Measurements from ENCODE around the gene AKAP12.
"Not testable (repeated sequence)": the region's sequence is repeated elsewhere in the genome, so short reads cannot be mapped to it uniquely, and the experiment has no call there.

AKAP12 gene

DNA sequence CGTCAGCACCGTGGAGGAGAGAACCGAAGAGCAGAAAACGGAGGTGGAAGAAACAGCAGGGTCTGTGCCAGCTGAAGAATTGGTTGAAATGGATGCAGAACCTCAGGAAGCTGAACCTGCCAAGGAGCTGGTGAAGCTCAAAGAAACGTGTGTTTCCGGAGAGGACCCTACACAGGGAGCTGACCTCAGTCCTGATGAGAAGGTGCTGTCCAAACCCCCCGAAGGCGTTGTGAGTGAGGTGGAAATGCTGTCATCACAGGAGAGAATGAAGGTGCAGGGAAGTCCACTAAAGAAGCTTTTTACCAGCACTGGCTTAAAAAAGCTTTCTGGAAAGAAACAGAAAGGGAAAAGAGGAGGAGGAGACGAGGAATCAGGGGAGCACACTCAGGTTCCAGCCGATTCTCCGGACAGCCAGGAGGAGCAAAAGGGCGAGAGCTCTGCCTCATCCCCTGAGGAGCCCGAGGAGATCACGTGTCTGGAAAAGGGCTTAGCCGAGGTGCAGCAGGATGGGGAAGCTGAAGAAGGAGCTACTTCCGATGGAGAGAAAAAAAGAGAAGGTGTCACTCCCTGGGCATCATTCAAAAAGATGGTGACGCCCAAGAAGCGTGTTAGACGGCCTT, 110.0 kb downstream of the AKAP12 start:
- Histone ChIP-seq H3K27me3 (ENCODE audit: insufficient read depth, insufficient read length) (no peaks in the 10 kb centered on the region), H3K4me1 (ENCODE audit: insufficient read depth, insufficient read length) (no peaks in the 10 kb centered on the region), H3K4me3 (ENCODE audit: insufficient read length, low read depth) (no peak overlapping the region), H3K9me3 (ENCODE audit: insufficient read depth, low read length) (no peaks in the 10 kb centered on the region), H3K36me3 (ENCODE audit: insufficient read depth, insufficient read length, low read length) (peaks cover 42% of the 10 kb centered on the region), H3K9ac (ENCODE audit: insufficient read length, low read depth) (no peak overlapping the region)
- TF ChIP-seq ZNF274 (IDR thresholded peaks at IDR 0.05; ENCODE audit: low read depth, low read length) = no peak
- DNase-seq (ENCODE audit: low read depth, low spot score) = no peak

DNA sequence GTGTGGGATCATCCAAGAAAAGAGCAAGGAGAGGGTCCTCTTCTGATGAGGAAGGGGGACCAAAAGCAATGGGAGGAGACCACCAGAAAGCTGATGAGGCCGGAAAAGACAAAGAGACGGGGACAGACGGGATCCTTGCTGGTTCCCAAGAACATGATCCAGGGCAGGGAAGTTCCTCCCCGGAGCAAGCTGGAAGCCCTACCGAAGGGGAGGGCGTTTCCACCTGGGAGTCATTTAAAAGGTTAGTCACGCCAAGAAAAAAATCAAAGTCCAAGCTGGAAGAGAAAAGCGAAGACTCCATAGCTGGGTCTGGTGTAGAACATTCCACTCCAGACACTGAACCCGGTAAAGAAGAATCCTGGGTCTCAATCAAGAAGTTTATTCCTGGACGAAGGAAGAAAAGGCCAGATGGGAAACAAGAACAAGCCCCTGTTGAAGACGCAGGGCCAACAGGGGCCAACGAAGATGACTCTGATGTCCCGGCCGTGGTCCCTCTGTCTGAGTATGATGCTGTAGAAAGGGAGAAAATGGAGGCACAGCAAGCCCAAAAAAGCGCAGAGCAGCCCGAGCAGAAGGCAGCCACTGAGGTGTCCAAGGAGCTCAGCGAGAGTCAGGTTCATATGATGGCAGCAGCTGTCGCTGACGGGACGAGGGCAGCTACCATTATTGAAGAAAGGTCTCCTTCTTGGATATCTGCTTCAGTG, 110.8 kb downstream of the AKAP12 start:
- no peak for DNase-seq (ENCODE audit: low read depth, low spot score)
- H3K4me3 ChIP-seq (ENCODE audit: insufficient read length, low read depth) = no peak overlapping the region
- no peaks in the 10 kb centered on the region for H3K4me1 ChIP-seq (ENCODE audit: insufficient read depth, insufficient read length)
- no peak for TF ChIP-seq ZNF274 (IDR thresholded peaks at IDR 0.05; ENCODE audit: low read depth, low read length)
- TF ChIP-seq SUZ12 (IDR thresholded peaks at IDR 0.05; ENCODE audit: extremely low read depth, insufficient read depth, insufficient read length) = no peak
- TF ChIP-seq YY1 (IDR thresholded peaks at IDR 0.05; ENCODE audit: insufficient read depth, insufficient read length) = no peak
- H3K9me3 ChIP-seq (ENCODE audit: insufficient read depth, low read length) = no peaks in the 10 kb centered on the region
- H3K9ac ChIP-seq (ENCODE audit: insufficient read length, low read depth) = no peak overlapping the region
- peaks cover 44% of the 10 kb centered on the region for H3K36me3 ChIP-seq (ENCODE audit: insufficient read depth, insufficient read length, low read length)
- no peaks in the 10 kb centered on the region for H3K27me3 ChIP-seq (ENCODE audit: insufficient read depth, insufficient read length)

DNA sequence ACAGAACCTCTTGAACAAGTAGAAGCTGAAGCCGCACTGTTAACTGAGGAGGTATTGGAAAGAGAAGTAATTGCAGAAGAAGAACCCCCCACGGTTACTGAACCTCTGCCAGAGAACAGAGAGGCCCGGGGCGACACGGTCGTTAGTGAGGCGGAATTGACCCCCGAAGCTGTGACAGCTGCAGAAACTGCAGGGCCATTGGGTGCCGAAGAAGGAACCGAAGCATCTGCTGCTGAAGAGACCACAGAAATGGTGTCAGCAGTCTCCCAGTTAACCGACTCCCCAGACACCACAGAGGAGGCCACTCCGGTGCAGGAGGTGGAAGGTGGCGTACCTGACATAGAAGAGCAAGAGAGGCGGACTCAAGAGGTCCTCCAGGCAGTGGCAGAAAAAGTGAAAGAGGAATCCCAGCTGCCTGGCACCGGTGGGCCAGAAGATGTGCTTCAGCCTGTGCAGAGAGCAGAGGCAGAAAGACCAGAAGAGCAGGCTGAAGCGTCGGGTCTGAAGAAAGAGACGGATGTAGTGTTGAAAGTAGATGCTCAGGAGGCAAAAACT, 111.5 kb downstream of the AKAP12 start:
- Histone ChIP-seq H3K36me3 (ENCODE audit: insufficient read depth, insufficient read length, low read length) (peaks cover 46% of the 10 kb centered on the region), H3K4me1 (ENCODE audit: insufficient read depth, insufficient read length) (no peaks in the 10 kb centered on the region), H3K27me3 (ENCODE audit: insufficient read depth, insufficient read length) (no peaks in the 10 kb centered on the region), H3K9ac (ENCODE audit: insufficient read length, low read depth) (no peak overlapping the region), H3K4me3 (ENCODE audit: insufficient read length, low read depth) (no peak overlapping the region), H3K9me3 (ENCODE audit: insufficient read depth, low read length) (no peaks in the 10 kb centered on the region)
- TF ChIP-seq YY1 (IDR thresholded peaks at IDR 0.05; ENCODE audit: insufficient read depth, insufficient read length) (no peak), SUZ12 (IDR thresholded peaks at IDR 0.05; ENCODE audit: extremely low read depth, insufficient read depth, insufficient read length) (no peak), ZNF274 (IDR thresholded peaks at IDR 0.05; ENCODE audit: low read depth, low read length) (no peak)
- DNase-seq (ENCODE audit: low read depth, low spot score) = no peak

DNA sequence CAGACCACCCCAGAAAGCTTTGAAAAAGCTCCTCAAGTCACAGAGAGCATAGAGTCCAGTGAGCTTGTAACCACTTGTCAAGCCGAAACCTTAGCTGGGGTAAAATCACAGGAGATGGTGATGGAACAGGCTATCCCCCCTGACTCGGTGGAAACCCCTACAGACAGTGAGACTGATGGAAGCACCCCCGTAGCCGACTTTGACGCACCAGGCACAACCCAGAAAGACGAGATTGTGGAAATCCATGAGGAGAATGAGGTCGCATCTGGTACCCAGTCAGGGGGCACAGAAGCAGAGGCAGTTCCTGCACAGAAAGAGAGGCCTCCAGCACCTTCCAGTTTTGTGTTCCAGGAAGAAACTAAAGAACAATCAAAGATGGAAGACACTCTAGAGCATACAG, 112.0 kb downstream of the AKAP12 start:
- Histone ChIP-seq H3K9ac (ENCODE audit: insufficient read length, low read depth) (no peak overlapping the region), H3K9me3 (ENCODE audit: insufficient read depth, low read length) (no peaks in the 10 kb centered on the region), H3K4me3 (ENCODE audit: insufficient read length, low read depth) (no peak overlapping the region), H3K36me3 (ENCODE audit: insufficient read depth, insufficient read length, low read length) (peaks cover 46% of the 10 kb centered on the region), H3K4me1 (ENCODE audit: insufficient read depth, insufficient read length) (no peaks in the 10 kb centered on the region), H3K27me3 (ENCODE audit: insufficient read depth, insufficient read length) (no peaks in the 10 kb centered on the region)
- DNase-seq (ENCODE audit: low read depth, low spot score) = no peak
- no peak for TF ChIP-seq SUZ12 (IDR thresholded peaks at IDR 0.05; ENCODE audit: extremely low read depth, insufficient read depth, insufficient read length)
- no peak for TF ChIP-seq ZNF274 (IDR thresholded peaks at IDR 0.05; ENCODE audit: low read depth, low read length)
- TF ChIP-seq YY1 (IDR thresholded peaks at IDR 0.05; ENCODE audit: insufficient read depth, insufficient read length) = no peak

DNA sequence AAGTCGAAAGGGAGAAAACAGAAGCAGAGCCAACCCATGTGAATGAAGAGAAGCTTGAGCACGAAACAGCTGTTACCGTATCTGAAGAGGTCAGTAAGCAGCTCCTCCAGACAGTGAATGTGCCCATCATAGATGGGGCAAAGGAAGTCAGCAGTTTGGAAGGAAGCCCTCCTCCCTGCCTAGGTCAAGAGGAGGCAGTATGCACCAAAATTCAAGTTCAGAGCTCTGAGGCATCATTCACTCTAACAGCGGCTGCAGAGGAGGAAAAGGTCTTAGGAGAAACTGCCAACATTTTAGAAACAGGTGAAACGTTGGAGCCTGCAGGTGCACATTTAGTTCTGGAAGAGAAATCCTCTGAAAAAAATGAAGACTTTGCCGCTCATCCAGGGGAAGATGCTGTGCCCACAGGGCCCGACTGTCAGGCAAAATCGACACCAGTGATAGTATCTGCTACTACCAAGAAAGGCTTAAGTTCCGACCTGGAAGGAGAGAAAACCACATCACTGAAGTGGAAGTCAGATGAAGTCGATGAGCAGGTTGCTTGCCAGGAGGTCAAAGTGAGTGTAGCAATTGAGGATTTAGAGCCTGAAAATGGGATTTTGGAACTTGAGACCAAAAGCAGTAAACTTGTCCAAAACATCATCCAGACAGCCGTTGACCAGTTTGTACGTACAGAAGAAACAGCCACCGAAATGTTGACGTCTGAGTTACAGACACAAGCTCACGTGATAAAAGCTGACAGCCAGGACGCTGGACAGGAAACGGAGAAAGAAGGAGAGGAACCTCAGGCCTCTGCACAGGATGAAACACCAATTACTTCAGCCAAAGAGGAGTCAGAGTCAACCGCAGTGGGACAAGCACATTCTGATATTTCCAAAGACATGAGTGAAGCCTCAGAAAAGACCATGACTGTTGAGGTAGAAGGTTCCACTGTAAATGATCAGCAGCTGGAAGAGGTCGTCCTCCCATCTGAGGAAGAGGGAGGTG, 112.9 kb downstream of the AKAP12 start:
- Histone ChIP-seq H3K27me3 (ENCODE audit: insufficient read depth, insufficient read length) (no peaks in the 10 kb centered on the region), H3K36me3 (ENCODE audit: insufficient read depth, insufficient read length, low read length) (peaks cover 46% of the 10 kb centered on the region), H3K4me1 (ENCODE audit: insufficient read depth, insufficient read length) (no peaks in the 10 kb centered on the region), H3K9ac (ENCODE audit: insufficient read length, low read depth) (no peak overlapping the region), H3K9me3 (ENCODE audit: insufficient read depth, low read length) (no peaks in the 10 kb centered on the region), H3K4me3 (ENCODE audit: insufficient read length, low read depth) (no peak overlapping the region)
- DNase-seq (ENCODE audit: low read depth, low spot score) = no peak
- no peak for TF ChIP-seq ZNF274 (IDR thresholded peaks at IDR 0.05; ENCODE audit: low read depth, low read length)
- TF ChIP-seq SUZ12 (IDR thresholded peaks at IDR 0.05; ENCODE audit: extremely low read depth, insufficient read depth, insufficient read length) = no peak
- no peak for TF ChIP-seq YY1 (IDR thresholded peaks at IDR 0.05; ENCODE audit: insufficient read depth, insufficient read length)

DNA sequence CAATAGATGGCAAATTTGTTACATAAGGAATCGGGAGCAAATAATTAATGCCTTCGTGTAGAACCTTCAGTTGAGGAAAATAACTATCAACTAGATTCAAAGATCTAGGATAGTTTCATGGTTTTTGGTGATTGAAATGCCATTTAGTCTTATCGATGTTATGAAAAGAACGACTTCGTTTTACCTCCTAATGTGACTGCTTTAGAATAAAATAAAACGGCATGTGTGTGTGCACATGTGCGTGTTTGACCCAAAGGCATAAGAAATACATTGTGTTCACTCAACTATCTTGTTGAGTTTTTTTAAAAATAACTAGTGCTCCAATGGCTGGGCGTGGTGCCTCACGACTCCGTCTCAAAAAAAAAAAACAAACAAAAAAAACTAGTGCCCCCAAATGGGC, 114.0 kb downstream of the AKAP12 start:
- no peak for DNase-seq (ENCODE audit: low read depth, low spot score)
- Histone ChIP-seq H3K36me3 (ENCODE audit: insufficient read depth, insufficient read length, low read length) (peaks cover 45% of the 10 kb centered on the region), H3K4me1 (ENCODE audit: insufficient read depth, insufficient read length) (no peaks in the 10 kb centered on the region), H3K9ac (ENCODE audit: insufficient read length, low read depth) (no peak overlapping the region), H3K4me3 (ENCODE audit: insufficient read length, low read depth) (no peak overlapping the region), H3K9me3 (ENCODE audit: insufficient read depth, low read length) (no peaks in the 10 kb centered on the region), H3K27me3 (ENCODE audit: insufficient read depth, insufficient read length) (no peaks in the 10 kb centered on the region)
- TF ChIP-seq ZNF274 (IDR thresholded peaks at IDR 0.05; ENCODE audit: low read depth, low read length) = no peak
- no peak for TF ChIP-seq YY1 (IDR thresholded peaks at IDR 0.05; ENCODE audit: insufficient read depth, insufficient read length)

DNA sequence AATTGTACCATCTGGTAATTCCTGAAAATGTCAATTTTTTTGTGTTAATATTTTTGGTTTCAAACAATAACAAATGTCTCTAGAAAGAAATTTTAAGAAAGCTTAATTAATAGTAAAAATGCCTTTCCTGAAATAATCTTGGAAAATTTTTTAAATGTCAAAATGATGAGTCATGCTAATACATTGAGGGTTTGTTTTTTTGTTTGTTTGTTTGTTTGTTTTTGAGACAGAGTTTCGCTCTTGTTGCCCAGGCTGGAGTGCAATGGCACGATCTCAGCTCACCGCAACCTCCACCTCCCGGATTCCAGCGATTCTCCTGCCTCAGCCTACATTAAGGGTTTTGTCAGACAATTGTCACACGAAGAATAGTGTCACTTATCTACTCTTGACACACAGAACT, 117.2 kb downstream of the AKAP12 start:
- not testable (repeated sequence) for H3K9ac ChIP-seq (ENCODE audit: insufficient read length, low read depth); H3K9me3 ChIP-seq (ENCODE audit: insufficient read depth, low read length); H3K27me3 ChIP-seq (ENCODE audit: insufficient read depth, insufficient read length); DNase-seq (ENCODE audit: low read depth, low spot score); H3K4me3 ChIP-seq (ENCODE audit: insufficient read length, low read depth); H3K4me1 ChIP-seq (ENCODE audit: insufficient read depth, insufficient read length)
- H3K36me3 ChIP-seq (ENCODE audit: insufficient read depth, insufficient read length, low read length) = peaks cover 32% of the 10 kb centered on the region
